ENCODE data around the gene TMEM121B.
A peak's percentile ranks its signal among the peaks of the same experiment; 100 is the strongest.

TMEM121B gene

GRCh38 chr22:17098379-17098819, 22.8 kb downstream of the TMEM121B start:
- no peak for DNase-seq
- Histone ChIP-seq H3K4me3 (ENCODE audit: low read depth, low read length) (no peak overlapping the region), H3K36me3 (replicated peaks) (peaks cover 25% of the 10 kb centered on the region), H3K27me3 (replicated peaks) (no peaks in the 10 kb centered on the region), H3K27ac (no peak overlapping the region)
- in situ Hi-C loops (cut with HindIII; ENCODE audit: low pct_ligation_motif_present, low sequenced_read_pairs), result no loop called here
- TF ChIP-seq CTCF (IDR thresholded peaks at IDR 0.05; ENCODE audit: low read depth, low read length, missing control alignments), result no peak

GRCh38 chr22:17097701-17098100, 23.5 kb downstream of the TMEM121B start:
- H3K4me3 ChIP-seq (ENCODE audit: low read depth, low read length), result no peak overlapping the region
- DNase-seq, result no peak
- peaks cover 25% of the 10 kb centered on the region for H3K36me3 ChIP-seq (replicated peaks)
- no peaks in the 10 kb centered on the region for H3K27me3 ChIP-seq (replicated peaks)
- in situ Hi-C loops (cut with HindIII; ENCODE audit: low pct_ligation_motif_present, low sequenced_read_pairs), result no loop called here
- no peak overlapping the region for H3K27ac ChIP-seq
- no peak for TF ChIP-seq CTCF (IDR thresholded peaks at IDR 0.05; ENCODE audit: low read depth, low read length, missing control alignments)

GRCh38 chr22:17097062-17097461, 24.1 kb downstream of the TMEM121B start:
- H3K4me3 ChIP-seq (ENCODE audit: low read depth, low read length), result no peak overlapping the region
- no peaks in the 10 kb centered on the region for H3K27me3 ChIP-seq (replicated peaks)
- no peak for TF ChIP-seq CTCF (IDR thresholded peaks at IDR 0.05; ENCODE audit: low read depth, low read length, missing control alignments)
- no peak for DNase-seq
- H3K36me3 ChIP-seq (replicated peaks), result peaks cover 20% of the 10 kb centered on the region
- in situ Hi-C loops (cut with HindIII; ENCODE audit: low pct_ligation_motif_present, low sequenced_read_pairs), result no loop called here
- no peak overlapping the region for H3K27ac ChIP-seq

GRCh38 chr22:17096071-17096470, 25.1 kb downstream of the TMEM121B start:
- no peak for TF ChIP-seq CTCF (IDR thresholded peaks at IDR 0.05; ENCODE audit: low read depth, low read length, missing control alignments)
- H3K4me3 ChIP-seq (ENCODE audit: low read depth, low read length), result no peak overlapping the region
- in situ Hi-C loops (cut with HindIII; ENCODE audit: low pct_ligation_motif_present, low sequenced_read_pairs), result no loop called here
- DNase-seq, result no peak
- H3K36me3 ChIP-seq (replicated peaks), result peaks cover 11% of the 10 kb centered on the region
- no peak overlapping the region for H3K27ac ChIP-seq
- H3K27me3 ChIP-seq (replicated peaks), result no peaks in the 10 kb centered on the region

- no peak for DNase-seq
- Histone ChIP-seq H3K27me3 (replicated peaks) (no peaks in the 10 kb centered on the region), H3K36me3 (replicated peaks) (peaks cover 6% of the 10 kb centered on the region), H3K27ac (no peak overlapping the region), H3K4me3 (ENCODE audit: low read depth, low read length) (no peak overlapping the region)
- in situ Hi-C loops (cut with HindIII; ENCODE audit: low pct_ligation_motif_present, low sequenced_read_pairs), result no loop called here
- TF ChIP-seq CTCF (IDR thresholded peaks at IDR 0.05; ENCODE audit: low read depth, low read length, missing control alignments), result peak; percentile 71
Observed at GRCh38 chr22:17095538-17095937, 25.6 kb downstream of the TMEM121B start.

- no peak overlapping the region for H3K4me3 ChIP-seq (ENCODE audit: low read depth, low read length)
- no peaks in the 10 kb centered on the region for H3K36me3 ChIP-seq (replicated peaks)
- TF ChIP-seq CTCF (IDR thresholded peaks at IDR 0.05; ENCODE audit: low read depth, low read length, missing control alignments), result no peak
- no peak for DNase-seq
- in situ Hi-C loops (cut with HindIII; ENCODE audit: low pct_ligation_motif_present, low sequenced_read_pairs), result no loop called here
- no peak overlapping the region for H3K27ac ChIP-seq
- no peaks in the 10 kb centered on the region for H3K27me3 ChIP-seq (replicated peaks)
Observed at GRCh38 chr22:17093081-17093480, 28.1 kb downstream of the TMEM121B start.

Measured in brain microvascular endothelial cell (primary cell).